T-helper 2 cell treated with Interferon-gamma antibody and Interleukin-4, amounts not matched to agents 5 μg/mL and 100 μg/mL, for 36 hours (primary cell): Measurements from ENCODE around the gene ATP5PF.
"Not testable (repeated sequence)": the region's sequence is repeated elsewhere in the genome, so short reads cannot be mapped to it uniquely, and the experiment has no call there.

Experiments used
- DNase-seq: peaks from one replicate; pipeline ENCODE4 v3.0.0; 2021; ENCODE audit warnings: low spot score
- H3K27ac Mint-ChIP-seq: one replicate; pipeline ENCODE4 v1.8.0; 2021; ENCODE audit warnings: mild to moderate bottlenecking, mixed read lengths
- H3K27me3 Mint-ChIP-seq: one replicate; pipeline ENCODE4 v1.8.0; 2021; ENCODE audit warnings: low read depth, mixed read lengths
- H3K36me3 Mint-ChIP-seq: one replicate; pipeline ENCODE4 v1.8.0; 2021; ENCODE audit warnings: low read depth, mixed read lengths
- H3K4me1 Mint-ChIP-seq: one replicate; pipeline ENCODE4 v1.8.0; 2021; ENCODE audit warnings: low read depth, mixed read lengths
- H3K4me3 Mint-ChIP-seq: one replicate; pipeline ENCODE4 v1.8.0; 2022; ENCODE audit warnings: mild to moderate bottlenecking, moderate library complexity, mixed read lengths
- H3K9me3 Mint-ChIP-seq: one replicate; pipeline ENCODE4 v1.8.0; 2021; ENCODE audit warnings: mixed read lengths

Gene ATP5PF, protein sequence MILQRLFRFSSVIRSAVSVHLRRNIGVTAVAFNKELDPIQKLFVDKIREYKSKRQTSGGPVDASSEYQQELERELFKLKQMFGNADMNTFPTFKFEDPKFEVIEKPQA

DNA sequence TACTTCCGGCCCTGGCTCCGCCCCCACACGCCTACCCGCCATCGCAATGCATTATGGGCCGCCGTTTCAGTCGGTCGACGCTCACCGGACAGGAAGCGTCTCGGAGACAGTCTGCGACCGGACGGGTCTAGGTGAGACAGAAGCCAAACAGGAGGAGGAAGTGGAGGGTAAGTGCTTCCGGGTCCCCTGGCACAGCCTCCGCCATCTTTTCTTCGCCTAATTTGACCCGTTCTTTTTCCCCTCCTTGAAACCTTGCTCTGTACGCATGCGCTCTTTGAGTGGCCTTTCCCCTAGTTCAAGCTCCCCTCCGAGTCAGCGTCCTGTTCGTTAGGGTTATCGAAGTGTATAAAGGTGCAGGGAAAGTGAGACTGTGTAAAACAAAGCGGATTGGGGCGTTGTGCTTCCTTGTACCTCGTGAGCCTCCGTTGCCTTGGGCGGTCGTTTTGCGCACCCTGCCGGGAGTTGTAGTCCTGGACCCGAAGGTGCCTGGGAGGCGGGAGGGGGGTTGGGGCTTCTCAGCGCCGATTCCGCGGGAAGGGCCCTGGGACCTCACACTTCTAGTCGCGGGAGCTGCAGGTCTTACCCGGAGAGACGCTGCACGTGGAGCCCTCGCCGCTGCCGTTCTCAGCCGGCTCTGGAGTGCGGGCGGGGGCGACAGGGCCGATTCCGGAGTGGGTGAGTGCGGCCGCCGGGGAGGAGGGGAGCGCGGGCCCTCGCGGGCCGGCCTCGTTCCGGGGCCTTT is at the start of gene ATP5PF, which contains the start of gene GABPA:
ATP5PF (minus strand) TSS at position 1 of the 742 bp plus-strand sequence. CDS start 5,110 bp downstream, outside the sequence.
GABPA (plus strand) TSS at position 69 of the 742 bp plus-strand sequence. CDS start 6,627 bp downstream, outside the sequence.
- peaks cover 19% of the 10 kb centered on the region for H3K36me3 Mint-ChIP-seq
- no peaks in the 10 kb centered on the region for H3K27me3 Mint-ChIP-seq
- H3K4me3 Mint-ChIP-seq = peak within 1 kb of the TSS; percentile 99
- peak; percentile 97 for DNase-seq
- peaks cover 29% of the 10 kb centered on the region for H3K4me1 Mint-ChIP-seq
- H3K27ac Mint-ChIP-seq = peak within 1 kb of the TSS; percentile 100
- H3K9me3 Mint-ChIP-seq = no peaks in the 10 kb centered on the region

DNA sequence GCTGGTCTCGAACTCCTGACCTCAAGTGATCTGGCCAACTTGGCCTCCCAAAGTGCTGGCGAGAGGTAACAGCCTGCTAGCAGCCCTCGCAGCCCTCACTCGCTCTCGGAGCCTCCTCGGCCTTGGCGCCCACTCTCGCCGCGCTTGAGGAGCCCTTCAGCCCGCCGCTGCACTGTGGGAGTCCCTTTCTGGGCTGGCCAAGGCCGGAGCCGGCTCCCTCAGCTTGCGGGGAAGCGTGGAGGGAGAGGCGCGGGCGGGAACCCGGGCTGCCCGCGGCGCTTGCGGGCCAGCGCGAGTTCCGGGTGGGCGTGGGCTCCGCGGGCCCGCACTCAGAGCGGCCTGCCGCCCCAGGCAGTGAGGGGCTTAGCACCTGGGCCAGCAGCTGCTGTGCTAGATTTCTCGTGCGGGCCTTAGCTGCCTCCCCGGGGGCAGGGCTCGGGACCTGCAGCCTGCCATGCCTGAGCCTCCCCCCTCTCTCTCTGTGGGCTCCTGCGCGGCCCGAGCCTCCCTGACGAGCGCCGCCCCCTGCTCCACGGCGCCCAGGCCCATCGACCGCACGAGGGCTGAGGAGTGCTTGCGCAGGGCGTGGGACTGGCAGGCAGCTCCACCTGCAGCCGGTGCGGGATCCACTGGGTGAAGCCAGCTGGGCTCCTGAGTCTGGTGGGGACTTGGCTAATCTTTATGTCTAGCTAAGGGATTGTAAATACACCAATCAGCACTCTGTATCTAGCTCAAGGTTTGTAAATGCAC is 43.6 kb upstream of the ATP5PF start:
- H3K4me3 Mint-ChIP-seq, H3K4me1 Mint-ChIP-seq, H3K36me3 Mint-ChIP-seq, DNase-seq, H3K27ac Mint-ChIP-seq, H3K27me3 Mint-ChIP-seq, H3K9me3 Mint-ChIP-seq: not testable (repeated sequence)

DNA sequence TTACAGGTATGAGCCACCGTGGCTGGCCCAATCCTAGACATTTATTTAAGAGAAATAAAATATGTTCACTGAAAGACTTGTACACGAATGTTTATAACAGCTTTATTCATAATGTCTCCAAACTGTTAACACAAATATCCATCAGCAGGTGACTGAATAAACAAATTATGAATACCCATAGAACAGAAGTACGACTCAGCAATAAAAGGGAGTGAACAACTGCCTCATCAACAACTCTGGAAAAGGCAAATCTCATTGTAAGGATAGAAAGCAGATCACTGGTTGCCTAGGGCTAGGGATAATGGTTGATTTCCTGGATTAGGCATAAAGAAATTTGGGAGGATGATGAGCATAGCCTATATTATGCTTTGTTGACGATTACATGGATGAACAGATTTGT is 41.7 kb upstream of the ATP5PF start:
- Mint-ChIP-seq H3K36me3 (peaks cover 3% of the 10 kb centered on the region), H3K4me3 (no peak overlapping the region), H3K27ac (no peak overlapping the region), H3K9me3 (no peaks in the 10 kb centered on the region), H3K27me3 (no peaks in the 10 kb centered on the region), H3K4me1 (peaks cover 3% of the 10 kb centered on the region)
- DNase-seq = no peak

DNA sequence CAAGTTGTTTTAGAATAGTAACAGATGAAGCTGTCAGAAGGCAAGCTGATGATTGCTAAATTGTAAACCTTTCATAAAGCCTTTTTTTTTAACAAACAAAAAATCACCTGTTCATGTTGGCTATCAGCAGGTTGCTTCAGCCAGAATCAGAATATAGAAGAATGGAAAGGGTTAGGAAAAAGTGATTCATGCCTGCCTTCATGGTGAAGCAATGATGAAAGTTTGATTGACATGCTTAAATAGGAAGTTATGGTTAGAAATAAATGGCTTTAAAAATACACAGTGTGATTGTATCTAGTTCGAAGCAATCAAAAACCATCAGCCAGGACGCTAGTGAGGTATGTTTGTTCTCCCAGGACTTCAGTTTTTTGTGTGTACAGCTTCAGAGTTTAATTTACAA is 38.0 kb upstream of the ATP5PF start:
- H3K4me3 Mint-ChIP-seq = no peak overlapping the region
- no peak overlapping the region for H3K27ac Mint-ChIP-seq
- peaks cover 3% of the 10 kb centered on the region for H3K4me1 Mint-ChIP-seq
- H3K9me3 Mint-ChIP-seq = no peaks in the 10 kb centered on the region
- no peaks in the 10 kb centered on the region for H3K27me3 Mint-ChIP-seq
- H3K36me3 Mint-ChIP-seq = peaks cover 12% of the 10 kb centered on the region
- DNase-seq = no peak

DNA sequence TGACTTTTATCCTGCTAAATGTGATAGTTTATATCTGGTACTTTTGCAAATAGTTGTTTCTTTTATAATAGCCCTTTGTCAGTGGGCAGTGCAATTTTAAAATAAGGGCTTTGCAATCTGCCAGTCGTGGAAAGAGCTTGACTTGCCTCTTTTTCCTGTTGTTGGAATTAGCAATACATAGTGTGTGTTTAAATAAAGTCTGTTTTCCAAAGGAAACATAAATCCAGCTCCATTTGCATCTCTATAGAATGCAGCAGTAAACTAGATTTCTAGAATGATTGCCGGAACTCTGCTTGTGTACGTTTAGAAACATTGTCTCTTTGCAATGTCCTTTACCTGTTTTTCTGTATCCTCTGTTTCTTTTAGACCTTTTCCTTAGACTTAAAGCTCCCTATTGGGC is 33.2 kb upstream of the ATP5PF start:
- Mint-ChIP-seq H3K4me3 (no peak overlapping the region), H3K27ac (no peak overlapping the region), H3K4me1 (peaks cover 3% of the 10 kb centered on the region), H3K9me3 (no peaks in the 10 kb centered on the region), H3K27me3 (no peaks in the 10 kb centered on the region), H3K36me3 (peaks cover 40% of the 10 kb centered on the region)
- DNase-seq = no peak

DNA sequence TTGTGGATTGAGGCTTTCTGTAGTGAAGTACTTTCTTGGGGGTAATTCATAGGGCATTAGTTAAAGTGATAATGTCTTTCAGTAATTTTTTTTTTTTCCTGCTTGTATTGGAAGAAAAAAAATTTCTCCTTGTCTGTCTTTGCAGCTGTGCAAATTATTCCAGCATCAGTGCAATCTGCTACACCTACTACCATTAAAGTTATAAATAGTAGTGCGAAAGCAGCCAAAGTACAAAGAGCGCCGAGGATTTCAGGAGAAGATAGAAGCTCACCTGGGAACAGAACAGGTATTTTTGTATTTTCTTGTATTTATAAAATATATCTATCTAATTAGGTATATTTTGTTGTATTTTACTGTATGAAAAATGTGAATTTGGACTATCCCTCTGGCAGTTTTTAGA is 29.4 kb upstream of the ATP5PF start:
- Mint-ChIP-seq H3K9me3 (no peaks in the 10 kb centered on the region), H3K4me1 (no peaks in the 10 kb centered on the region), H3K27ac (no peak overlapping the region), H3K36me3 (peaks cover 52% of the 10 kb centered on the region), H3K27me3 (no peaks in the 10 kb centered on the region), H3K4me3 (no peak overlapping the region)
- DNase-seq = no peak

DNA sequence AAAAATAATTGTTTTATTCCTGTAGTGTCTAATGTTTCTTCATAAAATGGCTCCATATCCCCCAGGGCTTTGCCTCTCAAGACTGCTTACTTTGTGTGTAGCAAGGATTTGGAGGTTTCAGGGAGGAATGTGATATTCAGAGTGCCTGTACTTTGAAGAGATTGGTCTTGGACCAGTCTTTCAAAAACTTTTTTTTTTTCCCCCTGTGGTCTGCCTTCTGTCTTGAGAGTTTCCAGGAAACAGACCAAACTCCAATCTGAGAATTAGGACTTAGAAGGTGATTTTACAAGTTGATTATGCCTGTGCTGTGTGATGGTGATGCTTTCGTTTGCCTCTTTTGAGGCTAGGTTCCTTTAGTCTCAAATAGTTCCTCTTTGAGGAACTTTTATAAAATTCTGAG is 26.0 kb upstream of the ATP5PF start:
- H3K27ac Mint-ChIP-seq = no peak overlapping the region
- H3K36me3 Mint-ChIP-seq = peaks cover 57% of the 10 kb centered on the region
- H3K27me3 Mint-ChIP-seq = no peaks in the 10 kb centered on the region

DNA sequence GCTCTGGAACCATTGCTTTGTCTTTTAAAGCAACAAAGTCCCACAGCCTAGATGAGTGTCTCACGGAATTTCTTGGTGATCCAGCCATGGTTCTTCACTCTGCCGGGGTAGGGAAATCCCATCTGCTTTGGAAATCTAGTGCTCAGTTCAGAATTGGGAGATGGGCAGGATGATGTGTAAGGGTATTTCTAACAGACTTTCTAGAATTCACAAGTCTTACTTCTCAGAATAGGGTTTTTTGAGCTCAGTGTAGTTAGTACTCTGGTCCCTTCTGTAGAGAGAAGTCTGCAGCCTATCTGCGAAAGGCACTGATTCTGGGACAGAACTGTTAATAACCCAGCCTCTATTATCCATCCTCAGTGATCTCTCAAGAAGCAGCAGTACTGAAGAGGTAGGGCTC is 25.4 kb upstream of the ATP5PF start:
- H3K27me3 Mint-ChIP-seq = no peaks in the 10 kb centered on the region
- DNase-seq = no peak
- peaks cover 17% of the 10 kb centered on the region for H3K4me1 Mint-ChIP-seq
- H3K36me3 Mint-ChIP-seq = peaks cover 55% of the 10 kb centered on the region
- H3K9me3 Mint-ChIP-seq = no peaks in the 10 kb centered on the region
- H3K4me3 Mint-ChIP-seq = no peak overlapping the region
- peak overlapping the region; percentile 12 for H3K27ac Mint-ChIP-seq

More for the DNA sequence above, 26.0 kb upstream of the ATP5PF start:
- Mint-ChIP-seq H3K4me3 (no peak overlapping the region), H3K9me3 (no peaks in the 10 kb centered on the region), H3K4me1 (peaks cover 14% of the 10 kb centered on the region)
- no peak for DNase-seq

DNA sequence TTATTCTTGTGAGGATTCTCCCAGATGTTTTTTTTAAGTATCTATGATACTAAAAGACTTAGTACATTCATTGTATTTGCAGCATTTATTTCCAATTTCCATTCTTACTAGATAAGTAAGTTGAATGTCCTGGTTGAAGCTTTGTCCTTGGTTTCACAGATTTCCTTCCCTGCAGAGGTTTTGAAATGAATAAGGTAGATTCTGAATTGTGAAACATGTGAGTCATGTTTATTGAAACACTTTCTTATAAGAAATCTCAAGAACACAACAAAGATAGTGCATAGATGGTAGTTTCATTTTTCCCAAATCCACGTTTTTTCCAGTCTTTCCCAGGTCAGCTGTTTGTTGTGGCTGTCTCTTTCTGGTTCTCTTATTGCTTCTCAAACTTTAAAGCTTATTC is 24.9 kb upstream of the ATP5PF start:
- no peak overlapping the region for H3K4me3 Mint-ChIP-seq
- no peak overlapping the region for H3K27ac Mint-ChIP-seq
- H3K9me3 Mint-ChIP-seq = no peaks in the 10 kb centered on the region
- H3K27me3 Mint-ChIP-seq = no peaks in the 10 kb centered on the region
- H3K36me3 Mint-ChIP-seq = peaks cover 52% of the 10 kb centered on the region
- peaks cover 17% of the 10 kb centered on the region for H3K4me1 Mint-ChIP-seq
- DNase-seq = no peak

DNA sequence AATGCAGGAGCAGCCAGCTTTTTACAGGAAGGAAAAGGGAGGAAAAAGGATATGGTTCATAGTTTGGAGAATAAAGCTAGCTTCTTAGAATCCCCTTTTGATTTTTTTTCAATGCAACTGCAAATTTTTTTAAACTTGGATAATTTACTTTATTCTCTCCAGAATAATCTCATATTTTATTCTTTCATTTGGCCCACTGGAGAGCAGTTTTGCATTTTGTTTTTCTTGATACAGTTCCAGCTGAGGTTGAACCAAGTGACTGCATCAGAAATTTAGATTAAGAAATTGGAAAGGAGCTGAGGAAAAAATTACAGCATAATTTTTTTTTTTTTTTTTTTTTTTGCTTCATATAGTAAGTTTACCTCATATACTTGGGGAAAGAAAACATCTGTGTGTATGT is 22.8 kb upstream of the ATP5PF start:
- H3K36me3 Mint-ChIP-seq = peaks cover 55% of the 10 kb centered on the region
- H3K9me3 Mint-ChIP-seq = no peaks in the 10 kb centered on the region
- no peak for DNase-seq
- H3K4me1 Mint-ChIP-seq = peaks cover 18% of the 10 kb centered on the region
- H3K4me3 Mint-ChIP-seq = no peak overlapping the region
- H3K27me3 Mint-ChIP-seq = no peaks in the 10 kb centered on the region
- H3K27ac Mint-ChIP-seq = no peak overlapping the region

DNA sequence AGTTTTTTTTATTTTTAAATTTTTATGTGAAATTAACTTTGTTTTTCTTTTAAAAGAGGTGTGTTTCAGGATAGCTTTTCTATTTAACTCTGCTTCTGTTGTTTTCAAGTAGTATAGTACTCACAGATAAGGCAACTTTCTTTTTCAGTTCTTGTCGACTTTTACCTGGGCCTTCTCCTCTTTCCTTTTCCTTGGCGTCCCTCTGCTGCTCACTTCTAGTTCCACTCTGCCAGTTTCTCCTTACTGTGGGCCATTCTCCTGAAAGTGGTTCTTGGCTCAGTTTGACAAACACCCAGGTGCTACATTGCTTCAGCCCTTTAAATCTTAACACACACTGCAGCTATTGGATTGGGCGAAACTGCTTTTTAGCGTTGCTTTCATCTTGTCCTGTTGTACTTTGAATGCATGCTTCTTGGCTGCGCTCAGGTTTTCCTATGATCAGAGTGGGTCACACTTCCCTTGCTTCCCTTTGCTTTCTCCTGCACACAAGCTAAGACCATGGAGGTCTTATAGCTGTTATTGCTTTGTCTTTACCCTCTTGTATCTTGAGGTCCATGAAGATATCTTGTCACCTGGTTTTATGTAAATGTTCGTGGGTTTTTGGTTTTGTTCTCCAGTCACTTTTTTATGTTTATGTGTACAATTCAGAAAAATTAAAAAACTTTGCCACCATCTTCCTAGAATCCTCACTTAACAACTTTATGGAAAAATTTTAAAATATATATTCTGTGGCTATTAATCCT is 21.7 kb upstream of the ATP5PF start:
- peak overlapping the region; percentile 48 for H3K27ac Mint-ChIP-seq
- H3K36me3 Mint-ChIP-seq = peaks cover 62% of the 10 kb centered on the region
- no peaks in the 10 kb centered on the region for H3K27me3 Mint-ChIP-seq
- peaks cover 20% of the 10 kb centered on the region for H3K4me1 Mint-ChIP-seq
- DNase-seq = no peak
- H3K9me3 Mint-ChIP-seq = no peaks in the 10 kb centered on the region
- H3K4me3 Mint-ChIP-seq = no peak overlapping the region

DNA sequence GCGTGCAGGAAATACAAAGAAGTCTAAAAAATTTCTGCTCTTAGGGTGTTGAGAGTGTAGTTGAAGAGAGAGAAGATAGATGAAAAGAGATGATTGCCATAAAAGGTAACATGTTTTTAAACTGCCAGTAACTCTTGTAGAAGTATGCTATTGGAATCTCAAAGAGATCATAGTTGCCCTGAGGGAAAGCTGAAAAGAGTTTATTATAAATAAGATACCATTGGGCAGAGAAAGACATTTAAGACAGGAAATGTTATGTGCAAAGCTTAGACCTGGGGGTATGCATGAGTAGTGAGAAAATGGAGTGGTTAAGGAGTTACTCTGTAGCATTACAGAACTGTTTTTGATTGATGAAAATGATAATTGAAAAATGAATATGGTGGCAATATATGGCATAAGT is 17.7 kb upstream of the ATP5PF start:
- no peak overlapping the region for H3K27ac Mint-ChIP-seq
- no peaks in the 10 kb centered on the region for H3K27me3 Mint-ChIP-seq
- H3K4me3 Mint-ChIP-seq = no peak overlapping the region
- peaks cover 51% of the 10 kb centered on the region for H3K36me3 Mint-ChIP-seq
- no peak for DNase-seq
- no peaks in the 10 kb centered on the region for H3K9me3 Mint-ChIP-seq
- H3K4me1 Mint-ChIP-seq = peaks cover 31% of the 10 kb centered on the region

DNA sequence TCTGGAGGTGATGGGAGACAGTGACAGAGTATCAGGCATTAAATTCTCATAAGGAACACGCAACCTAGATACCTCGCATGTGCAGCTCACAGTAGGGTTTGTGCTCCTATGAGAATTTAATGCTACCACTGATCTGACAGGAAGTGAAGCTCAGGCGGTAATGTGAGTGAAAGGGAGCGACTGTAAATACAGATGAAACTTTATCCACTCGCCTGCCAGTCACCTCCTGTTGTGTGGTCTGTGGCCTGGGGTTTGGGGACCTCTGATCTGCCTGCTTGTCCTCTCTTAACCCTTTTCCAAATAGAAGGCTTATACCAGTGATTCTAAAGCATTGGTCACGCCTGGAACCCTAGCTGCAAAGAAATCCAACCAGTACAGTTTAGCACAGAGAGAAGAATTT is 15.4 kb upstream of the ATP5PF start:
- H3K4me1 Mint-ChIP-seq = peaks cover 14% of the 10 kb centered on the region
- H3K27me3 Mint-ChIP-seq = no peaks in the 10 kb centered on the region
- H3K9me3 Mint-ChIP-seq = no peaks in the 10 kb centered on the region
- no peak for DNase-seq
- peak overlapping the region; percentile 81 for H3K27ac Mint-ChIP-seq
- peaks cover 43% of the 10 kb centered on the region for H3K36me3 Mint-ChIP-seq
- H3K4me3 Mint-ChIP-seq = peak overlapping the region; percentile 37

DNA sequence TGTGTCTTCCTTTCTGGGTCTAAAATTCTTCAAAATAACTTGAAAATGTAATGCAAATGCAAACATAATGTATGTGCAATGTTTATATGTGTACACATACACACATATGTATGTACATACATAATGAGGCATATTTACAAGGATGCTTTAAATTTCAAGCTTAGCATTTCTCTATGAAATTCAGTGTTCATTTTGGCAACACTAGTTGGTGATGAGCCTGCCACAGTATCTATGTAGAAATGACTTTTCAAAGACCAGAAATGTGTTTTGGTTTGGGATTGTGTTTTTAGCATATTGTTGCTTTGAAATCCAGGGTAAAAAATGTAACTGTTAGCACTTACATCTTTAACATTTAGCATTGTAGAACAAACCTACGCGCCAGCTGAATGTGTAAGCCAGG is 10.2 kb upstream of the ATP5PF start:
- H3K27me3 Mint-ChIP-seq = no peaks in the 10 kb centered on the region
- no peaks in the 10 kb centered on the region for H3K9me3 Mint-ChIP-seq
- peaks cover 27% of the 10 kb centered on the region for H3K36me3 Mint-ChIP-seq
- no peak for DNase-seq
- H3K4me3 Mint-ChIP-seq = no peak overlapping the region
- H3K27ac Mint-ChIP-seq = no peak overlapping the region
- H3K4me1 Mint-ChIP-seq = peaks cover 10% of the 10 kb centered on the region
